Prostate gland (tissue), 2 donors: ENCODE data around the gene ETFDH.

Experiments
- POLR2A ChIP-seq: fragments of 450-650 bp; IDR thresholded peaks from one replicate; pipeline ENCODE4 v1.6.1; 2016; ENCODE audit warnings: antibody characterized with exemption, mild to moderate bottlenecking
- POLR2AphosphoS5 ChIP-seq: sonication (generic); formaldehyde crosslinking; IDR thresholded peaks from one replicate; pipeline ENCODE4 v1.6.1; 2017; ENCODE audit warnings: antibody characterized with exemption
- TF ChIP-seq, protein P1 (sequence below), 4 experiments: fragments of 200-600 bp in 2 of 4; fragments of 450-650 bp in 2 of 4; sonication (generic) in 2 of 4; IDR thresholded peaks; 1 replicate in 3 of 4; 2 replicates in 1 of 4; pipeline ENCODE4 v1.5.1; 2016 to 2019; ENCODE audit warnings: antibody characterized with exemption in 4 of 4, mild to moderate bottlenecking in 2 of 4, moderate library complexity in 2 of 4

DNA sequence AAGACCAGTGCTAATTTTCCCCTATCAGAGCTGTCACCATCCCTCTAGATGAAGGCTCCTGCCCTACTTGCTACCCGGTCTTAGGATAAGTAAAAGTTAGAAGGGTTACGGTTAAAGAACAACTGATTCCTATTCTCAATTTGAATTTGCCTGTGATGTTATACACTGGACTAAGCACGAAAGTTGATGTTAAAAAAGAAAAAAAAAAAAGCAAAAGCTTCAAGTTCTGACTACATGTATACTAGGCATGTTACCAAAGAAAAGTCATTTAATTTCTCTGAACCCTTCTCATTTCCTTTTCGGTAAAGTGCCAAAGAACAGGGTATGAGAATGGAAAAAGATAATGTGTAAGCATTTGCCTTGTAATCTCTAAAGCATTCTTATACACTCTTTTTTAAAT, 52.5 kb downstream of the ETFDH start:
- TF ChIP-seq, protein P1, sequence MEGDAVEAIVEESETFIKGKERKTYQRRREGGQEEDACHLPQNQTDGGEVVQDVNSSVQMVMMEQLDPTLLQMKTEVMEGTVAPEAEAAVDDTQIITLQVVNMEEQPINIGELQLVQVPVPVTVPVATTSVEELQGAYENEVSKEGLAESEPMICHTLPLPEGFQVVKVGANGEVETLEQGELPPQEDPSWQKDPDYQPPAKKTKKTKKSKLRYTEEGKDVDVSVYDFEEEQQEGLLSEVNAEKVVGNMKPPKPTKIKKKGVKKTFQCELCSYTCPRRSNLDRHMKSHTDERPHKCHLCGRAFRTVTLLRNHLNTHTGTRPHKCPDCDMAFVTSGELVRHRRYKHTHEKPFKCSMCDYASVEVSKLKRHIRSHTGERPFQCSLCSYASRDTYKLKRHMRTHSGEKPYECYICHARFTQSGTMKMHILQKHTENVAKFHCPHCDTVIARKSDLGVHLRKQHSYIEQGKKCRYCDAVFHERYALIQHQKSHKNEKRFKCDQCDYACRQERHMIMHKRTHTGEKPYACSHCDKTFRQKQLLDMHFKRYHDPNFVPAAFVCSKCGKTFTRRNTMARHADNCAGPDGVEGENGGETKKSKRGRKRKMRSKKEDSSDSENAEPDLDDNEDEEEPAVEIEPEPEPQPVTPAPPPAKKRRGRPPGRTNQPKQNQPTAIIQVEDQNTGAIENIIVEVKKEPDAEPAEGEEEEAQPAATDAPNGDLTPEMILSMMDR (IDR thresholded peaks at IDR 0.05) = no peak
- TF ChIP-seq POLR2A (no peak), POLR2AphosphoS5 (no peak)
